H9 (cell line): ENCODE measurements around the gene BZW1. TPM values are rescaled to one million over a fixed set of nuclear protein-coding genes. Genes with fewer than 3 reads are reported as not detected.

Experiments
- DNase-seq: peaks from one replicate; pipeline ENCODE4 v3.0.0-alpha.2; 2017
- H2AFZ ChIP-seq: one replicate; pipeline ENCODE4 v1.6.1; 2013; ENCODE audit warnings: mild to moderate bottlenecking, low read length, control low read depth, moderate library complexity
- H2AK5ac ChIP-seq: 2 replicates; pipeline ENCODE4 v1.6.1; 2013; ENCODE audit warnings: low read length, control low read depth, mixed read lengths; ENCODE audit not compliant: insufficient read length
- H2BK120ac ChIP-seq: one replicate; pipeline ENCODE4 v1.6.1; 2013; ENCODE audit warnings: low read depth, mild to moderate bottlenecking, low read length, control low read depth, inconsistent platforms; ENCODE audit not compliant: poor library complexity, severe bottlenecking
- H2BK12ac ChIP-seq: 2 replicates; pipeline ENCODE4 v1.6.1; 2013; ENCODE audit warnings: low read length, control low read depth, mixed read lengths, low read depth; ENCODE audit not compliant: insufficient read length
- H2BK15ac ChIP-seq: 2 replicates; pipeline ENCODE4 v1.6.1; 2013; ENCODE audit warnings: low read depth, low read length, control low read depth
- H2BK20ac ChIP-seq: one replicate; pipeline ENCODE4 v1.6.1; 2013; ENCODE audit warnings: low read depth, mild to moderate bottlenecking, low read length, control low read depth, inconsistent platforms; ENCODE audit not compliant: poor library complexity, severe bottlenecking
- H2BK5ac ChIP-seq: 2 replicates; pipeline ENCODE4 v1.6.1; 2013; ENCODE audit warnings: low read length, control low read depth, mixed read lengths; ENCODE audit not compliant: insufficient read length
- H3K14ac ChIP-seq: 2 replicates; pipeline ENCODE4 v1.6.1; 2013; ENCODE audit warnings: low read length, control low read depth; ENCODE audit not compliant: insufficient read depth
- H3K18ac ChIP-seq: 2 replicates; pipeline ENCODE4 v1.6.1; 2013; ENCODE audit warnings: low read depth, mild to moderate bottlenecking, mixed read lengths, low read length, control low read depth; ENCODE audit not compliant: insufficient read length
- H3K23ac ChIP-seq: 2 replicates; pipeline ENCODE4 v1.6.1; 2013; ENCODE audit warnings: low read length, control low read depth, mixed read lengths, low read depth; ENCODE audit not compliant: insufficient read length
- H3K23me2 ChIP-seq: 2 replicates; pipeline ENCODE4 v1.6.1; 2013; ENCODE audit warnings: low read depth, mild to moderate bottlenecking, mixed read lengths, low read length, control low read depth; ENCODE audit not compliant: insufficient read length, poor library complexity, severe bottlenecking
- H3K27ac ChIP-seq: 2 replicates; pipeline ENCODE4 v1.5.1; 2013; ENCODE audit warnings: low read length, control low read depth, mixed read lengths, low read depth; ENCODE audit not compliant: insufficient read length
- H3K27me3 ChIP-seq: 2 replicates; pipeline ENCODE4 v1.6.1; 2013; ENCODE audit warnings: low read length, control low read depth, inconsistent platforms; ENCODE audit not compliant: insufficient read depth
- H3K4ac ChIP-seq: 2 replicates; pipeline ENCODE4 v1.6.1; 2013; ENCODE audit warnings: low read depth, mild to moderate bottlenecking, control low read depth, inconsistent platforms, low read length, moderate library complexity
- H3K4me1 ChIP-seq: 2 replicates; pipeline ENCODE4 v1.6.1; 2013; ENCODE audit warnings: low read length, control low read depth, inconsistent platforms; ENCODE audit not compliant: insufficient read depth
- H3K4me2 ChIP-seq: 2 replicates; pipeline ENCODE4 v1.6.1; 2013; ENCODE audit warnings: low read length, control low read depth, mixed read lengths; ENCODE audit not compliant: insufficient read length, insufficient read depth
- H3K56ac ChIP-seq: 2 replicates; pipeline ENCODE4 v1.6.1; 2013; ENCODE audit warnings: low read depth, mild to moderate bottlenecking, mixed read lengths, low read length, control low read depth; ENCODE audit not compliant: insufficient read length
- H3K79me1 ChIP-seq: 2 replicates; pipeline ENCODE4 v1.6.1; 2013; ENCODE audit warnings: low read depth, mild to moderate bottlenecking, moderate library complexity, low read length, control low read depth, inconsistent platforms; ENCODE audit not compliant: insufficient read depth, poor library complexity, severe bottlenecking
- H3K79me2 ChIP-seq: 2 replicates; pipeline ENCODE4 v1.6.1; 2013; ENCODE audit warnings: low read length, control low read depth, inconsistent platforms; ENCODE audit not compliant: insufficient read depth
- H3K9ac ChIP-seq: 2 replicates; pipeline ENCODE4 v1.6.1; 2013; ENCODE audit warnings: low read length, control low read depth, mixed read lengths; ENCODE audit not compliant: insufficient read length; ENCODE audit errors: extremely low read depth
- H3K9me3 ChIP-seq: one replicate; pipeline ENCODE4 v1.6.1; 2013; ENCODE audit warnings: low read depth, low read length, inconsistent platforms; ENCODE audit not compliant: control insufficient read depth
- H3T11ph ChIP-seq: one replicate; pipeline ENCODE4 v1.6.1; 2013; ENCODE audit warnings: mild to moderate bottlenecking, low read length, control low read depth, inconsistent platforms
- H4K20me1 ChIP-seq: one replicate; pipeline ENCODE4 v1.6.1; 2013; ENCODE audit not compliant: control insufficient read depth, insufficient read length, insufficient read depth
- H4K5ac ChIP-seq: 2 replicates; pipeline ENCODE4 v1.6.1; 2013; ENCODE audit warnings: low read depth, mild to moderate bottlenecking, mixed read lengths, low read length, control low read depth; ENCODE audit not compliant: insufficient read length
- H4K8ac ChIP-seq: replicated peaks from 2 replicates; pipeline ENCODE4 v1.6.1; 2013; ENCODE audit warnings: low read length, control low read depth, mixed read lengths, low read depth; ENCODE audit not compliant: insufficient read length
- H4K91ac ChIP-seq: 2 replicates; pipeline ENCODE4 v1.6.1; 2013; ENCODE audit warnings: low read depth, mild to moderate bottlenecking, moderate library complexity, mixed read lengths, low read length, control low read depth; ENCODE audit not compliant: insufficient read length
- H3K27ac Mint-ChIP-seq, 3 experiments: 2 replicates in 2 of 3; 3 replicates in 1 of 3; pipeline ENCODE4 v1.8.0; 2020 to 2021; ENCODE audit warnings: mixed read lengths in 3 of 3, mild to moderate bottlenecking in 1 of 3, moderate library complexity in 1 of 3
- H3K27me3 Mint-ChIP-seq: 2 replicates; pipeline ENCODE4 v1.8.0; 2021; ENCODE audit warnings: low read depth, mild to moderate bottlenecking, moderate library complexity, mixed read lengths
- H3K36me3 Mint-ChIP-seq, 3 experiments: 2 replicates in 2 of 3; 3 replicates in 1 of 3; pipeline ENCODE4 v1.8.0; 2020 to 2021; ENCODE audit warnings: low read depth in 3 of 3, mixed read lengths in 3 of 3; ENCODE audit not compliant: insufficient read depth in 1 of 3
- H3K4me1 Mint-ChIP-seq, 2 experiments: 2 replicates each; pipeline ENCODE4 v1.8.0; 2020; ENCODE audit warnings: mixed read lengths in 2 of 2
- H3K4me3 Mint-ChIP-seq, 2 experiments: 2 replicates in 1 of 2; 3 replicates in 1 of 2; pipeline ENCODE4 v1.8.0; 2020 to 2021; ENCODE audit warnings: mild to moderate bottlenecking in 2 of 2, mixed read lengths in 2 of 2, moderate library complexity in 1 of 2
- H3K9me3 Mint-ChIP-seq, 2 experiments: 2 replicates in 1 of 2; 3 replicates in 1 of 2; pipeline ENCODE4 v1.8.0; 2020; ENCODE audit warnings: mild to moderate bottlenecking in 2 of 2, mixed read lengths in 2 of 2, moderate library complexity in 1 of 2
- WGBS: extraction: QIAGEN DNeasy Blood & Tissue Kit; methylation state at CpG from one replicate; pipeline ENCODE4 v1.1.7; 2013; ENCODE audit warnings: missing lambda C conversion rate, low lambda C conversion rate, mixed read lengths; ENCODE audit not compliant: insufficient read length; ENCODE audit errors: extremely low coverage; 5-methylcytosine and 5-hydroxymethylcytosine counted together
- total RNA-seq: library from RNA; stranded (reverse); gene quantifications from 2 replicates; pipeline ENCODE4 v1.2.1, GENCODE V29; 2021
- TF ChIP-seq, protein P1 (sequence below): fragments of 200-600 bp; sonication (generic); conservative IDR thresholded peaks from 3 replicates; pipeline ENCODE4 v1.8.0; 2021; ENCODE audit warnings: antibody characterized with exemption, mild to moderate bottlenecking

The BZW1 gene
- total RNA-seq, 1 experiment from 2014 or later = 370 TPM

DNA sequence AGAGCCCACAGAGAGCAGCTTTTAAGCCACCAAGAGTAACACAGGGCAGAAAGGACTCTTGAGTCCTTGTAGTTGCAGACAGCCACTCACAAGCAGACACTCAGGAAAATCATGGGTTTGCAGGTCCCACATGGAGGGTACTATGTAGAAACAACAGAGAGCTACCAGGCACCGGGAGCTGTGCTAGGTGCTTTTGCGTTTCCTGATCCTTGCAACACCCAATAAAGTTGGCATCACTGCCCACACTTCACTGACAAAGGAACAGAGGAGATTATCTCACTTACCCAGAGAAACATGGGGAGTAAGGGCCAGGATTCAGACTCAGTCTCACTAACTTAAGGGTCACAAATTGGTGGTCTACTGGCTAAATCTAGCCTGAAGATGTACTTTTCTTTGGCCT, 32.5 kb upstream of the BZW1 start:
- no peak overlapping the region for H3K27ac Mint-ChIP-seq

More for the DNA sequence above, 32.5 kb upstream of the BZW1 start:
- Histone ChIP-seq H3K79me2 (no peaks in the 10 kb centered on the region), H3K9ac (no peak overlapping the region), H2BK12ac (no peak overlapping the region), H2AFZ (no peak overlapping the region), H2BK5ac (no peak overlapping the region), H4K5ac (no peak overlapping the region), H3K4me1 (no peaks in the 10 kb centered on the region), H3K56ac (no peak overlapping the region), H2BK20ac (no peak overlapping the region), H2BK15ac (no peak overlapping the region), H3K4ac (no peak overlapping the region), H2BK120ac (no peak overlapping the region), H3K23me2 (no peaks in the 10 kb centered on the region), H4K8ac (no peak overlapping the region), H3T11ph (no peak overlapping the region), H3K14ac (no peak overlapping the region), H3K18ac (no peak overlapping the region), H3K4me2 (no peak overlapping the region), H3K27ac (no peak overlapping the region), H4K20me1 (no peaks in the 10 kb centered on the region), H3K23ac (no peak overlapping the region), H3K9me3 (no peaks in the 10 kb centered on the region), H4K91ac (no peak overlapping the region), H3K27me3 (no peaks in the 10 kb centered on the region), H3K79me1 (no peaks in the 10 kb centered on the region), H2AK5ac (no peak overlapping the region)
- no peak for DNase-seq
- Mint-ChIP-seq H3K9me3 (no peaks in the 10 kb centered on the region), H3K4me3 (no peak overlapping the region), H3K27me3 (peaks cover 4% of the 10 kb centered on the region), H3K4me1 (peaks cover 5 to 12% of the 10 kb centered on the region in 2 experiments), H3K36me3 (no peaks in the 10 kb centered on the region; a peak in 1 of 7 replicates)
- TF ChIP-seq, protein P1, sequence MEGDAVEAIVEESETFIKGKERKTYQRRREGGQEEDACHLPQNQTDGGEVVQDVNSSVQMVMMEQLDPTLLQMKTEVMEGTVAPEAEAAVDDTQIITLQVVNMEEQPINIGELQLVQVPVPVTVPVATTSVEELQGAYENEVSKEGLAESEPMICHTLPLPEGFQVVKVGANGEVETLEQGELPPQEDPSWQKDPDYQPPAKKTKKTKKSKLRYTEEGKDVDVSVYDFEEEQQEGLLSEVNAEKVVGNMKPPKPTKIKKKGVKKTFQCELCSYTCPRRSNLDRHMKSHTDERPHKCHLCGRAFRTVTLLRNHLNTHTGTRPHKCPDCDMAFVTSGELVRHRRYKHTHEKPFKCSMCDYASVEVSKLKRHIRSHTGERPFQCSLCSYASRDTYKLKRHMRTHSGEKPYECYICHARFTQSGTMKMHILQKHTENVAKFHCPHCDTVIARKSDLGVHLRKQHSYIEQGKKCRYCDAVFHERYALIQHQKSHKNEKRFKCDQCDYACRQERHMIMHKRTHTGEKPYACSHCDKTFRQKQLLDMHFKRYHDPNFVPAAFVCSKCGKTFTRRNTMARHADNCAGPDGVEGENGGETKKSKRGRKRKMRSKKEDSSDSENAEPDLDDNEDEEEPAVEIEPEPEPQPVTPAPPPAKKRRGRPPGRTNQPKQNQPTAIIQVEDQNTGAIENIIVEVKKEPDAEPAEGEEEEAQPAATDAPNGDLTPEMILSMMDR = no peak
- WGBS = no CpG with 5 or more reads among the region's 2 CpGs
